Breast epithelium (tissue), 4 donors: ENCODE measurements around the gene SPARC. TPM values are rescaled to one million over a fixed set of nuclear protein-coding genes. Genes with fewer than 3 reads are reported as not detected.

Experiments used
- DNase-seq, 2 donors: peaks; one replicate each; pipeline ENCODE4 v3.0.0-alpha.2; 2019; ENCODE audit warnings: low spot score in 2 of 2
- H3K27ac ChIP-seq, 2 donors: fragments of 200-600 bp; sonication (generic) in 1 of 2; one replicate each; pipeline ENCODE4 v1.5.1; 2016 to 2019; ENCODE audit warnings: mild to moderate bottlenecking in 1 of 2
- H3K27me3 ChIP-seq, 2 donors: fragments of 200-600 bp; sonication (generic) in 1 of 2; one replicate each; pipeline versions ENCODE4 v1.5.1 to v1.6.0; 2017 to 2019; ENCODE audit warnings: control low read depth in 1 of 2, mild to moderate bottlenecking in 1 of 2
- H3K36me3 ChIP-seq: fragments of 200-600 bp; one replicate; pipeline ENCODE4 v1.5.1; 2019
- H3K4me1 ChIP-seq, 2 donors: fragments of 200-600 bp; sonication (generic); one replicate each; pipeline ENCODE4 v1.5.1; 2016 to 2019; ENCODE audit warnings: control low read depth in 1 of 2
- H3K4me3 ChIP-seq, 3 donors: fragments of 200-600 bp; sonication (generic); 1 replicate in 2 of 3; 2 replicates in 1 of 3; pipeline ENCODE4 v1.5.1; 2016 to 2019; ENCODE audit warnings: mild to moderate bottlenecking in 3 of 3, moderate library complexity in 2 of 3
- H3K9me3 ChIP-seq, 2 donors: fragments of 200-600 bp; sonication (generic) in 1 of 2; one replicate each; pipeline ENCODE4 v1.5.1; 2016 to 2019; ENCODE audit warnings: control low read depth in 1 of 2
- CTCF ChIP-seq, 3 donors: fragments of 450-650 bp; IDR thresholded peaks; one replicate each; pipeline ENCODE4 v1.5.1; 2016 to 2017; ENCODE audit warnings: antibody characterized with exemption in 3 of 3, mild to moderate bottlenecking in 3 of 3, moderate library complexity in 3 of 3
- POLR2A ChIP-seq: fragments of 450-650 bp; IDR thresholded peaks from one replicate; pipeline ENCODE4 v1.6.1; 2016; ENCODE audit warnings: antibody characterized with exemption, mild to moderate bottlenecking, moderate library complexity
- POLR2AphosphoS5 ChIP-seq, 3 donors: sonication (generic); formaldehyde crosslinking; IDR thresholded peaks; one replicate each; pipeline ENCODE4 v1.6.1; 2017; ENCODE audit warnings: antibody characterized with exemption in 3 of 3
- intact Hi-C: fragments of 100-400 bp; cut with DNase I; formaldehyde crosslinking; loops from one replicate; pipeline ENCODE4 v1.15.1; 2023; ENCODE audit warnings: low total_unique reads
- total RNA-seq, 3 donors: library from RNA; depleted of rRNA; stranded (reverse); fragments of >200 nt; gene quantifications; one replicate each; pipeline ENCODE4 v1.1.0, GENCODE V29; 2016

SPARC gene
- total RNA-seq, 3 donors from 2014 or later = 220 to 2,507 (median 295) TPM

GRCh38 chr5:151697452-151697851 is 10.7 kb upstream of the SPARC start:
- peak overlapping the region; percentile 80 to 82 for H3K27ac ChIP-seq
- intact Hi-C loops = no loop called here

GRCh38 chr5:151696470-151697061 is 9.9 kb upstream of the SPARC start:
- peak in 1 of 2 donors; percentile 33 for DNase-seq
- intact Hi-C loops = no loop called here
- peak in 1 of 3 donors; percentile 24 for TF ChIP-seq POLR2AphosphoS5 (IDR thresholded peaks at IDR 0.05)
- TF ChIP-seq CTCF (IDR thresholded peaks at IDR 0.05) = no peak
- TF ChIP-seq POLR2A = no peak
- Histone ChIP-seq H3K27ac (peak overlapping the region; percentile 82 to 92), H3K9me3 (no peaks in the 10 kb centered on the region), H3K36me3 (no peaks in the 10 kb centered on the region), H3K4me1 (peaks cover 0 to 7% of the 10 kb centered on the region in 2 donors), H3K27me3 (no peaks in the 10 kb centered on the region), H3K4me3 (peak overlapping the region in 2 of 3 donors; percentile 15 to 50)

More at GRCh38 chr5:151697452-151697851, 10.7 kb upstream of the SPARC start:
- H3K4me3 ChIP-seq = peak overlapping the region in 1 of 3 donors; percentile 28
- H3K4me1 ChIP-seq = peaks cover 0 to 7% of the 10 kb centered on the region in 2 donors
- no peaks in the 10 kb centered on the region for H3K36me3 ChIP-seq
- H3K27me3 ChIP-seq = no peaks in the 10 kb centered on the region
- DNase-seq = no peak
- no peak for TF ChIP-seq CTCF (IDR thresholded peaks at IDR 0.05)
- H3K9me3 ChIP-seq = no peaks in the 10 kb centered on the region

- no peak for DNase-seq
- Histone ChIP-seq H3K4me3 (no peak overlapping the region), H3K9me3 (no peaks in the 10 kb centered on the region), H3K27me3 (no peaks in the 10 kb centered on the region), H3K27ac (peak overlapping the region; percentile 82 to 92), H3K36me3 (no peaks in the 10 kb centered on the region), H3K4me1 (peaks cover 0 to 7% of the 10 kb centered on the region in 2 donors)
- TF ChIP-seq POLR2AphosphoS5 (IDR thresholded peaks at IDR 0.05) = no peak
- TF ChIP-seq CTCF (IDR thresholded peaks at IDR 0.05) = no peak
- TF ChIP-seq POLR2A = no peak
- intact Hi-C loops = no loop called here
Observed at GRCh38 chr5:151695464-151695863, 8.7 kb upstream of the SPARC start.

GRCh38 chr5:151694035-151694485 is 7.3 kb upstream of the SPARC start:
- TF ChIP-seq POLR2AphosphoS5 (IDR thresholded peaks at IDR 0.05) (no peak), POLR2A (no peak), CTCF (IDR thresholded peaks at IDR 0.05) (no peak)
- H3K27ac ChIP-seq = peak overlapping the region; percentile 1 to 64
- DNase-seq = no peak
- intact Hi-C loops = no loop called here
- no peak overlapping the region for H3K4me3 ChIP-seq
- H3K4me1 ChIP-seq = peaks cover 0 to 3% of the 10 kb centered on the region in 2 donors
- no peaks in the 10 kb centered on the region for H3K27me3 ChIP-seq
- H3K9me3 ChIP-seq = no peaks in the 10 kb centered on the region
- H3K36me3 ChIP-seq = no peaks in the 10 kb centered on the region

- H3K4me3 ChIP-seq = no peak overlapping the region
- intact Hi-C loops = no loop called here
- no peak for DNase-seq
- no peak overlapping the region for H3K27ac ChIP-seq
- H3K4me1 ChIP-seq = no peaks in the 10 kb centered on the region
- TF ChIP-seq POLR2A = no peak
- TF ChIP-seq POLR2AphosphoS5 (IDR thresholded peaks at IDR 0.05) = no peak
- no peak for TF ChIP-seq CTCF (IDR thresholded peaks at IDR 0.05)
- H3K9me3 ChIP-seq = no peaks in the 10 kb centered on the region
- H3K27me3 ChIP-seq = no peaks in the 10 kb centered on the region
- H3K36me3 ChIP-seq = no peaks in the 10 kb centered on the region
Observed at GRCh38 chr5:151692312-151692711, 5.6 kb upstream of the SPARC start.
